ENCODE data around the gene BBOF1.
"Not testable (repeated sequence)": the region's sequence is repeated elsewhere in the genome, so short reads cannot be mapped to it uniquely, and the experiment has no call there.

Gene BBOF1

GRCh38 chr14:74018586-74019407 is at the start of gene BBOF1, which contains the start of gene ENTPD5:
TSS of gene BBOF1 (plus strand) at chr14:74019349. CDS start at chr14:74019479, 130 bp downstream.
TSS of gene ENTPD5 (minus strand) at chr14:74019288. CDS start at chr14:73988102, 31,186 bp downstream.
- peak; percentile 94 for DNase-seq

- DNase-seq, result peak; percentile 45
Measured at GRCh38 chr14:73973497-73973896, 45.7 kb upstream of the BBOF1 start.

- DNase-seq, result no peak
Measured at GRCh38 chr14:73976125-73976524, 43.0 kb upstream of the BBOF1 start.

- no peak for DNase-seq
Measured at GRCh38 chr14:73977896-73978295, 41.3 kb upstream of the BBOF1 start.

- DNase-seq, result no peak
Measured at GRCh38 chr14:73988065-73988464, 31.1 kb upstream of the BBOF1 start.

- not testable (repeated sequence) for DNase-seq
Measured at GRCh38 chr14:73988656-73989055, 30.5 kb upstream of the BBOF1 start.

GRCh38 chr14:73991092-73991491 is 28.1 kb upstream of the BBOF1 start:
- DNase-seq, result no peak

GRCh38 chr14:73994926-73995325 is 24.2 kb upstream of the BBOF1 start:
- not testable (repeated sequence) for DNase-seq

- DNase-seq, result no peak
Measured at GRCh38 chr14:73995977-73996378, 23.2 kb upstream of the BBOF1 start.

GRCh38 chr14:73996731-73997107 is 22.4 kb upstream of the BBOF1 start:
- no peak for DNase-seq

GRCh38 chr14:73997108-73997943 is 21.8 kb upstream of the BBOF1 start:
- no peak for DNase-seq

- no peak for DNase-seq
Measured at GRCh38 chr14:73997944-73998447, 21.2 kb upstream of the BBOF1 start.

GRCh38 chr14:73998726-73999125 is 20.4 kb upstream of the BBOF1 start:
- no peak for DNase-seq

- DNase-seq, result not testable (repeated sequence)
Measured at GRCh38 chr14:74005664-74006063, 13.5 kb upstream of the BBOF1 start.

- DNase-seq, result no peak
Measured at GRCh38 chr14:74008843-74009499, 10.2 kb upstream of the BBOF1 start.

GRCh38 chr14:74014299-74014698 is 4.8 kb upstream of the BBOF1 start:
- no peak for DNase-seq

GRCh38 chr14:74015176-74015575 is 4.0 kb upstream of the BBOF1 start:
- no peak for DNase-seq

GRCh38 chr14:74015963-74016362 is 3.2 kb upstream of the BBOF1 start:
- DNase-seq, result no peak

GRCh38 chr14:74018174-74018585 is 969 bp upstream of the BBOF1 start:
- no peak for DNase-seq

GRCh38 chr14:74019408-74020137 is 424 bp downstream of the BBOF1 start:
- no peak for DNase-seq

GRCh38 chr14:74022346-74022745 is 3.2 kb downstream of the BBOF1 start:
- no peak for DNase-seq

- no peak for DNase-seq
Measured at GRCh38 chr14:74029136-74029535, 10.0 kb downstream of the BBOF1 start.

All from eye (tissue), 1 donor.